PFSK-1 (cell line): ENCODE data around the gene BIK.

Experiments used
- FOXP2 ChIP-seq: optimal IDR thresholded peaks from 2 replicates; pipeline ENCODE3; 2011; ENCODE audit warnings: borderline replicate concordance, control low read depth, inconsistent platforms; ENCODE audit not compliant: insufficient read depth; ENCODE audit errors: extremely low read length, extremely low read depth
- POLR2AphosphoS5 ChIP-seq: IDR thresholded peaks from 2 replicates; pipeline ENCODE4 v1.6.1; 2012; ENCODE audit warnings: low read depth, mild to moderate bottlenecking, control low read depth, low read length, moderate library complexity
- REST ChIP-seq, 2 experiments: IDR thresholded peaks; 2 replicates each; pipeline versions ENCODE4 v1.6.1 to v1.8.0; 2011 to 2012; ENCODE audit warnings: low read depth in 2 of 2, low read length in 2 of 2, control low read depth in 1 of 2, inconsistent platforms in 1 of 2, mild to moderate bottlenecking in 1 of 2, moderate library complexity in 1 of 2; ENCODE audit not compliant: insufficient read depth in 1 of 2
- SIN3A ChIP-seq: IDR thresholded peaks from 2 replicates; pipeline ENCODE4 v1.6.1; 2012; ENCODE audit warnings: mild to moderate bottlenecking, low read length, moderate library complexity, borderline replicate concordance; ENCODE audit not compliant: insufficient read depth
- TAF1 ChIP-seq: IDR thresholded peaks from 2 replicates; pipeline ENCODE4 v1.6.1; 2012; ENCODE audit warnings: low read length, control low read depth, borderline replicate concordance; ENCODE audit not compliant: insufficient read depth

BIK gene

GRCh38 chr22:43109511-43109910 is 1.0 kb upstream of the BIK start:
- TF ChIP-seq TAF1 (no peak), REST (IDR thresholded peaks at IDR 0.05; ENCODE audit: insufficient read depth in 1 of 2, low read depth in 2 of 2, low read length in 2 of 2) (no peak), SIN3A (no peak), POLR2AphosphoS5 (no peak), FOXP2 (no peak)

GRCh38 chr22:43109921-43110443 is 568 bp upstream of the BIK start:
- TF ChIP-seq REST (IDR thresholded peaks at IDR 0.05; ENCODE audit: insufficient read depth in 1 of 2, low read depth in 2 of 2, low read length in 2 of 2): no peak
- no peak for TF ChIP-seq SIN3A
- no peak for TF ChIP-seq TAF1
- no peak for TF ChIP-seq FOXP2
- no peak for TF ChIP-seq POLR2AphosphoS5

- TF ChIP-seq SIN3A: no peak
These were observed 525 bp downstream of the BIK start for GRCh38 chr22:43110927-43111623.

GRCh38 chr22:43113526-43114251 is 3.1 kb downstream of the BIK start:
- no peak for TF ChIP-seq FOXP2
- no peak for TF ChIP-seq POLR2AphosphoS5
- no peak for TF ChIP-seq TAF1
- TF ChIP-seq SIN3A: no peak
- TF ChIP-seq REST (IDR thresholded peaks at IDR 0.05; ENCODE audit: insufficient read depth in 1 of 2, low read depth in 2 of 2, low read length in 2 of 2): no peak

- TF ChIP-seq REST (IDR thresholded peaks at IDR 0.05; ENCODE audit: insufficient read depth in 1 of 2, low read depth in 2 of 2, low read length in 2 of 2) (no peak), POLR2AphosphoS5 (no peak), SIN3A (no peak), FOXP2 (no peak), TAF1 (no peak)
These were observed 4.4 kb downstream of the BIK start for GRCh38 chr22:43114958-43115357.
